Measurements from ENCODE around the gene POLR3B. TPM values are rescaled to one million over a fixed set of nuclear protein-coding genes. Genes with fewer than 3 reads are reported as not detected.

POLR3B gene
- total and polyA plus RNA-seq, 2 of the 13 experiments (the other 11 are each of a cell fraction or from before 2014, with no cell fraction given): 4.8 to 13.1 TPM

GRCh38 chr12:106446419-106447092, 89.0 kb downstream of the POLR3B start:
- no peak overlapping the region for H3K4me3 ChIP-seq (replicated peaks in 1 of 3; ENCODE audit: insufficient read depth in 1 of 3, low read depth in 2 of 3, low read length in 3 of 3)
- no peaks in the 10 kb centered on the region for H3K27me3 ChIP-seq (ENCODE audit: control insufficient read depth in 1 of 2, insufficient read depth in 2 of 2, low read length in 2 of 2)
- ChIA-PET POLR2A (no interaction called here), CTCF (ENCODE audit: low intra/inter-chr PET ratio, low total read pairs) (no interaction called here)
- no peaks in the 10 kb centered on the region for H3K9me3 ChIP-seq (ENCODE audit: low read length)
- FAIRE-seq (no peak), ATAC-seq (no peak), DNase-seq (ENCODE audit: low spot score) (no peak)
- no TSS peak for BruUV-seq (replicated peaks)
- intact Hi-C loops (cut with micrococcal nuclease; ENCODE audit: unreplicated experiment) (no loop called here), in situ Hi-C loops (cut with HindIII; ENCODE audit: extremely low pct_ligation_motif_present, low pct_unique_long_range_greater_than_20kb) (no loop called here)
- H3K4me1 ChIP-seq (ENCODE audit: insufficient read depth, low read length): peaks cover 8% of the 10 kb centered on the region; the same call in 1 of the 2 replicates
- H3K36me3 ChIP-seq (replicated peaks in 1 of 2; ENCODE audit: control insufficient read depth in 1 of 2, insufficient read depth in 2 of 2, low read length in 2 of 2): peaks cover 2 to 5% of the 10 kb centered on the region in 2 experiments; a peak in 1 of 5 replicates
- 79% methylated on average over 7 of the region's 7 CpGs for WGBS (ENCODE audit: low lambda C conversion rate)
- no peak overlapping the region for H3K9ac ChIP-seq (ENCODE audit: insufficient read depth, low read depth, low read length)
- no peaks in the 10 kb centered on the region for H4K20me1 ChIP-seq (ENCODE audit: insufficient read depth, low read length)
- TF ChIP-seq CHD2 (IDR thresholded peaks at IDR 0.05; ENCODE audit: low read depth, low read length) (no peak), BORCS8-MEF2B (CRISPR knock-in tag; IDR thresholded peaks at IDR 0.05) (no peak), RORA (CRISPR knock-in tag; IDR thresholded peaks at IDR 0.05) (no peak), PHB2 (IDR thresholded peaks at IDR 0.05; ENCODE audit: partially characterized antibody) (no peak)
- H3K4me2 ChIP-seq (ENCODE audit: low read depth, low read length): no peak overlapping the region
- no peak overlapping the region for H3K27ac ChIP-seq (ENCODE audit: extremely low read length, insufficient read depth, low read length)
- no peak overlapping the region for H2AFZ ChIP-seq (ENCODE audit: low read length)
- H3K79me2 ChIP-seq (ENCODE audit: insufficient read depth, low read length): no peaks in the 10 kb centered on the region

- Histone ChIP-seq H3K79me2 (ENCODE audit: insufficient read depth, low read length) (no peaks in the 10 kb centered on the region), H3K4me1 (ENCODE audit: insufficient read depth, low read length) (no peaks in the 10 kb centered on the region), H3K27ac (ENCODE audit: extremely low read length, insufficient read depth, low read length) (no peak overlapping the region), H3K9ac (ENCODE audit: insufficient read depth, low read depth, low read length) (no peak overlapping the region), H3K4me3 (replicated peaks in 1 of 3; ENCODE audit: insufficient read depth in 1 of 3, low read depth in 2 of 3, low read length in 3 of 3) (no peak overlapping the region), H3K36me3 (replicated peaks in 1 of 2; ENCODE audit: control insufficient read depth in 1 of 2, insufficient read depth in 2 of 2, low read length in 2 of 2) (peaks cover 3 to 9% of the 10 kb centered on the region in 2 experiments; a peak in 3 of 5 replicates), H3K27me3 (ENCODE audit: control insufficient read depth in 1 of 2, insufficient read depth in 2 of 2, low read length in 2 of 2) (no peaks in the 10 kb centered on the region), H2AFZ (ENCODE audit: low read length) (no peak overlapping the region), H3K4me2 (ENCODE audit: low read depth, low read length) (no peak overlapping the region), H3K9me3 (ENCODE audit: low read length) (no peaks in the 10 kb centered on the region), H4K20me1 (ENCODE audit: insufficient read depth, low read length) (no peaks in the 10 kb centered on the region)
- BruUV-seq (replicated peaks): no TSS peak
- ChIA-PET CTCF (ENCODE audit: low intra/inter-chr PET ratio, low total read pairs) (no interaction called here), POLR2A (no interaction called here)
- ATAC-seq (no peak), FAIRE-seq (no peak), DNase-seq (ENCODE audit: low spot score) (no peak)
- in situ Hi-C loops (cut with HindIII; ENCODE audit: extremely low pct_ligation_motif_present, low pct_unique_long_range_greater_than_20kb): no loop called here
- 96% methylated on average over 1 of the region's 1 CpG for WGBS (ENCODE audit: low lambda C conversion rate)
- intact Hi-C loops (cut with micrococcal nuclease; ENCODE audit: unreplicated experiment): no loop called here
- TF ChIP-seq TCF7L2 (IDR thresholded peaks at IDR 0.05; ENCODE audit: low read depth, low read length): no peak
- no peak for TF ChIP-seq KDM3A (CRISPR knock-in tag; IDR thresholded peaks at IDR 0.05; ENCODE audit: low read depth)
- TF ChIP-seq PCBP2 (optimal IDR thresholded peaks at IDR 0.05; ENCODE audit: low read depth, low read length, poor library complexity, severe bottlenecking): no peak
- TF ChIP-seq ZBTB44 (CRISPR knock-in tag; IDR thresholded peaks at IDR 0.05): no peak
- no peak for TF ChIP-seq ZZZ3 (CRISPR knock-in tag; IDR thresholded peaks at IDR 0.05; ENCODE audit: borderline replicate concordance)
- no peak for TF ChIP-seq SOX13 (IDR thresholded peaks at IDR 0.05)
- no peak for TF ChIP-seq SOX13 (CRISPR knock-in tag; conservative IDR thresholded peaks at IDR 0.05 in 1 of 2, IDR thresholded peaks at IDR 0.05 in 1 of 2)
- TF ChIP-seq SAFB2 (CRISPR knock-in tag; IDR thresholded peaks at IDR 0.05; ENCODE audit: borderline replicate concordance, low read depth): no peak
- TF ChIP-seq ZXDC (CRISPR knock-in tag; IDR thresholded peaks at IDR 0.05): no peak
- TF ChIP-seq KDM4B (CRISPR knock-in tag; IDR thresholded peaks at IDR 0.05): no peak
- TF ChIP-seq PAF1 (CRISPR knock-in tag; IDR thresholded peaks at IDR 0.05): no peak
- no peak for TF ChIP-seq PHB2 (IDR thresholded peaks at IDR 0.05; ENCODE audit: partially characterized antibody)
These were observed 94.8 kb downstream of the POLR3B start for GRCh38 chr12:106452309-106452708.
